ENCODE data around the gene NRN1.

Gene NRN1

DNA sequence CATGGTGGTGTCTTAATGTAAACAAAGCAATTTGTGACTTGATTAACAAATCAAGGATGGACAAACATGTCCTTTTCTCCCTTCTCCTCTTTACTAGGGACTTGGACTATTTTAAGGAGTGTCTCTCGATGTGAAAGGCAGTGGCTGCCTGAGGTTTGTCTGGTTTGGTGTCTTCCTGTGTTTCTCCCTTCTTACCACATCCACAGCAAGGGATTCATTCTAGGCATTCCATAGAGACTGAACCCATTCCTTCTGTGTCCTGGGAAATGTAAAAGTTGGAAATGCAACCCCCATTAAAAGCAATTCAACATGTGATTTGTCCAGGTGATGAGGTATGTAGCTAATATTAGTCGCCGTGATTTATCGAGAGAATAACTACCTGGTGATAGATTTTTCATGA lies 15.9 kb downstream of the NRN1 start:
- H3K4me3 ChIP-seq (ENCODE audit: low read length): no peak overlapping the region
- TF ChIP-seq CTCF (IDR thresholded peaks at IDR 0.05; ENCODE audit: insufficient read depth, low read depth, low read length, missing control alignments): no peak
- DNase-seq (ENCODE audit: low read depth): no peak

DNA sequence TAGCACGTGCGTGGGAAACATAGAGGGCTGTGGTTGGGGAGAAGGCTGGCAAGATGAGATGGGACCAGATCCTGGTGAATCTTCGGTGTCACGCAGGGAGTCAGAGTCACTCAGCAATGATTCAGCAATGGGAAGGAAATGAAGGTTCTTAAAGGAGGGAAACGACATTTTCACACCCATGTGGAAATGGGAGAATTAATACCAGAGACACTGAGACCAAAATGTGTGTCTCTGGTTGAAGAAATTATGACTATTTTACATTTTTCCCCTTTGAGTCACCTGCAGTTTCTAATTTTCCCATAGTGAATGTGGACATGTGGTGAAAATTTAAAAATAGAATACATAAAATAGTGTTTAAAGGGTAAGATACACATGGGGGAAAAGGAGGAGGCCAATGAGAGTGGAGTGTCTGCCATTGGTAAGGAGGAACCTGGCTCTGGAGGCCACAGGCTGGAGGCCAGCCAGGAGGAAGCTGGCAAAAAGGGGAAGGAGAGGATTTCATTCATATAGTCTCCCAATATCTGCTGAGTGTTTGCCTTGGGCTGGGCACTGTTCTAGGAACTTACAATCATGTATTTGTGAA lies 17.5 kb downstream of the NRN1 start:
- no peak for TF ChIP-seq CTCF (IDR thresholded peaks at IDR 0.05; ENCODE audit: insufficient read depth, low read depth, low read length, missing control alignments)
- no peak for DNase-seq (ENCODE audit: low read depth)
- no peak overlapping the region for H3K4me3 ChIP-seq (ENCODE audit: low read length)

GRCh38 chr6:5986861-5987260 lies 19.9 kb downstream of the NRN1 start:
- no peak overlapping the region for H3K4me3 ChIP-seq (ENCODE audit: low read length)
- TF ChIP-seq CTCF (IDR thresholded peaks at IDR 0.05; ENCODE audit: insufficient read depth, low read depth, low read length, missing control alignments): no peak
- no peak for DNase-seq (ENCODE audit: low read depth)

- H3K4me3 ChIP-seq (ENCODE audit: low read length): no peak overlapping the region
- no peak for TF ChIP-seq CTCF (IDR thresholded peaks at IDR 0.05; ENCODE audit: insufficient read depth, low read depth, low read length, missing control alignments)
- no peak for DNase-seq (ENCODE audit: low read depth)
These were observed 22.3 kb downstream of the NRN1 start for GRCh38 chr6:5984150-5985089.

DNA sequence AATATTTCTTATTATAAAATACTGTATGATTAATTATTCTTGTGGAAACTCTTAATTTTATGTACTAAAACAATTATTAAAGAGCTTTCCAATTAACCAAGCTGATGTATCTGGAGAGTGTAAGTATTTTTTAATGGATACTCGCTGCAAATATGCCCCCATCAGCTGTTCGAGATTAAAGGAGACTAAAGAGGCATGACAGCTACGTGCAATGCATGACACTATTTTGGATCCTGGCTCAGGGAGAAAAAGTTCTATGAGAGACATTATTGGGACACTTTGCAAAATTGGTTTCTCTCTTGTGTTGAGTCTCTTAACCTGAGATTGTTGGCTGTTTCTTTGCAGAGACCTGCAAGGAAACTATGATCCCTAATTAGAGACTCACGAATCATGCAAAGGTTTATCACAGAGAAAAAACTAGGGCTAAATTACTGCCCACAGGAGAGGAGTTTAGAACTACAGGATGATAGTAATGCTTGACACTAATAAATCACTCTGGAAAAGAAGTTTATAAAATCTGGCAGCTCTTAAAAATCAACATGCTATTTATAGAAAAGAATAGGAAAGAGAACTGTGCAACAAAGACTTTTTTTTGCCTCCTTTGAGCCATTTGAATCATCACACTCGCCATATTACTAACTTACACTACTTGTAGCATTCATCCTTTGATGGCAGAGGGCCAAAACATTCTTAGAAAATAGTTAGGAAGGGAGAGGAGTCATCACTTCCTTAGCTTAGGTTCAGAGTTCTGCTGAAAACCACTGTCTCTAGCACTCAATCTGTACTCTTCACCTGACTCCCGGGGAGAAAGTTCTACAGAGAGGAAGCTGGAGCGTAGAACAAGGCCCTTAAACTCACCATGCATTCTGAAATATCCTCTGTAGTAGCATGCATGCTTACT lies 25.3 kb downstream of the NRN1 start:
- TF ChIP-seq CTCF (IDR thresholded peaks at IDR 0.05; ENCODE audit: insufficient read depth, low read depth, low read length, missing control alignments): no peak
- DNase-seq (ENCODE audit: low read depth): peak; percentile 48
- H3K4me3 ChIP-seq (ENCODE audit: low read length): no peak overlapping the region

GRCh38 chr6:5979650-5980420 lies 26.9 kb downstream of the NRN1 start:
- H3K4me3 ChIP-seq (ENCODE audit: low read length): no peak overlapping the region
- TF ChIP-seq CTCF (IDR thresholded peaks at IDR 0.05; ENCODE audit: insufficient read depth, low read depth, low read length, missing control alignments): no peak
- peak; percentile 11 for DNase-seq (ENCODE audit: low read depth)

All from epithelial cell of esophagus (primary cell).